HG02885 (cell line): Measurements from ENCODE around the gene FGF12.

Source experiments
- ATAC-seq: cut with Tn5 transposase; IDR thresholded peaks from one replicate; pipeline ENCODE4 v1.9.1; 2021; ENCODE audit warnings: mild to moderate bottlenecking; ENCODE audit not compliant: unreplicated experiment, poor library complexity

FGF12 gene

DNA sequence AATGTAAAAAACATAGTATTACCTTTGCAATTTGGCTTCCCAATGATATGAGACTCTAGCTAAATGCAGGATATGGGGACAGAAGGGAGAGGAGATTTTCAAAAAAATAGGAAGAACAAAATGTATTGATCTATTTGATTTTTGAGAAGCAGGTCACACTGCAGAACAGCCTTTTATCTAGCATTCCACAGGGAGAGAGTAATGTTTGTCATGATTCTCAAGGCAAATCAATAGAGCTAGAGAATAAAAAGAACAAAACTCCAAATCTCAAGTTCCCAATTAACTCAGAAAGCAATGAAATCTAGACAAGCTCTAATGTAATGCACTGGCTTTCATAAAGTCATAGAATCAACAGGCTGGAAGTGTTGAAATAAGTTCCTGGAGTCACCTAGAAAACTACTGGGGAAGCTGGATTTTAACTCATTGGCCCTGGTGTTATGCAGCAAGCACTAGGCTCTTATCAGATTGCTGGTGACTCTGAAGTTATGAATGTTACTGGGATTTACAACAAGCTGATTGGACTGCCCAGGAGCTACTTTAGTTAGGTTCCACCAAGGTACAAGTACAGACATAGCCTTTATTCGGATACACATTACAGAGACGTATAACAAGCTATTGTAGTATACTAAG lies 442.8 kb downstream of the FGF12 start:
- ATAC-seq = no peak

- no peak for ATAC-seq
These were observed 446.0 kb downstream of the FGF12 start for GRCh38 chr3:192281207-192281880.

- no peak for ATAC-seq
These were observed 447.7 kb downstream of the FGF12 start for GRCh38 chr3:192279664-192280063.

GRCh38 chr3:192277477-192277876 lies 449.9 kb downstream of the FGF12 start:
- no peak for ATAC-seq

- no peak for ATAC-seq
These were observed 451.5 kb downstream of the FGF12 start for GRCh38 chr3:192275741-192276355.

DNA sequence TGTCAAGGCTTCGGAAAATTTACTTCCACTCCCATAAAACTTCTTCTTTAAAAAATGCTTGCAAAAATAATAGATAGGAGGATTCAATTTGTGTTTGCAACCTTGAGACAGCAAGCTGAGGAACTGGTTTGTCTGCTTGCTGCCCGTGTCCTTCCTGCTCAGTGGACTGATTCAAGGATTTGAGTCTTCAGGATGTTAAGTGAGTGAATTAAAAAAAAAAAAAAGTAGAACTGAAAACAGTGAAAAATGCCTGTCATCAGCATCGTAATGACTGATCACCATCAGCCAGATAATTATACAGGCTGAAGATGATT lies 453.7 kb downstream of the FGF12 start:
- no peak for ATAC-seq

- ATAC-seq = no peak
These were observed 454.2 kb downstream of the FGF12 start for GRCh38 chr3:192273001-192273696.

GRCh38 chr3:192262001-192262400 lies 465.3 kb downstream of the FGF12 start:
- ATAC-seq = no peak

- no peak for ATAC-seq
These were observed 466.2 kb downstream of the FGF12 start for GRCh38 chr3:192261135-192261534.

DNA sequence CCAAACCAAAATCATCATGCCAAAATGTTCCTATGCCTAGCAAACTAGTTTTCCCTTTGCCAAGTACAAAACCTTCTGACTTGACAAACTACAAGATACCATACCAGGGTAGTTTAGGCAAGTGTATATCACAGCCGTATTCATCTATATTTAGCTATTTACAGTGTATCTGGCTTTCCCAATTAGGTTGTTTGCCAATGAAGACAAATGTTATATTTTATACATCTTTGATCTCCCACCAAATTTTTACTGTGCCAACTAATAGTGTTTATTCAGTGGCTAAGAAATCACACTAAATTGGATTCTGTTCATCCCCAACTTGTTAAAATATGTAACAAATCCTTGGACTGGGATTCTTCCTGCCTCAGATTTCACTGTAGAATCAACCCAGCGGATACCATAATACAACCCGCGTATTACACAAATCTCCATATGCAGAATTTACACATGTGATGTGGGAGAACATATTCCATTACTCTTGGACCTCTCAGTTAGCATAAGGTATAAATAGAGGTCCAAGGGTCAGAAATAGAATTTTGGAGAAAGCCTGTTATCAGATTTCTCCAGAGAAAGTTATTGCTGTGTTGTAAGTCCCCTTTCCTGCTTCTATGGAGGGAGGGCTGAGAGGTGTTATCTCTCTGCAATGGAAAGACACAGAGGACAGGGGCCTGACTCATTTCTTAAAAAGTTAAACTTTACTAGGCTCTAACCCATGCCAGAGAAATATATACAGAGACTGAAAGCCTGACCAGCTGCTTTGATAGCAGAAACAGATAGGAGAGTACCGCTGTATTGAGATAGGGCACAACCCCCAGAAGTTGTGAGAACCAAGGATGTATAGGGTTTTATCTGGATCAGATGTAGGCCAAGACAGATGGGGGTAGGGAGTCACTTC lies 467.0 kb downstream of the FGF12 start:
- ATAC-seq = no peak

DNA sequence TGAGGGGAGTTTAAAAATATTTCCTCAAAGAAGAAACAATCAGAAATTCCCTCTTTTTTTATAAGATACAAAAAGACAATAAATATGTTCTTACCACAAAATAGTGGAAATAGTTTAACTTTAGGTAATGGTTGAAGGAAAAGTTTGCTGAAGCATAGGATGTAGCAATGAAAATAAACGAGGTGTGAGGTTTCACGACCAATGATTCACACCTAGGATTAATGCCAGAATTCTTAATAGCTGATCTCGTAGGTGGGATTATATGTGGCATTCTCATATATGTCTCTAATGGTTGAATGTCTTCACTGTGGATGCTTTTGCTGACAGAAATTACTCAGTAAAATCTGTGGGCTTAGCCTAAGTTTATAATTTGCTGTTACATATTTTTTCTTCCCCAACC lies 467.7 kb downstream of the FGF12 start:
- ATAC-seq = no peak

DNA sequence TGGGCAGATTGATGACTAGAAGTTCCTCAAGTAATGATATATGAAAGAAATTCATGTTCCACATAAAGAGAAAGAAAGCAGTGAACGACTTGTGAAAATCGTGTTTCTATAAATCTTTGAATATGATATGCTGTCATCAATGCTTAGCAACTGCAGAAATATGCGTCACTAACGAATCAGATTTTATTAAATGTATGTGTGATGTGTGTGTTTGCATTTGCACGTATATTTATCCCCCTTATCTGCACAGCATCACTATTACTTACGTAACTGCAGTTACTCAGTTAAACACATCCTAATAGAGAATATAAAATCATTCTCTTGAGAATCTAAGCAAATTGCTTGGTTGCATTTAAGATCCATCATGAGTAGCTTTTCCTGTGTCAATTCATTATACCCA lies 468.6 kb downstream of the FGF12 start:
- no peak for ATAC-seq

GRCh38 chr3:192255839-192256238 lies 471.5 kb downstream of the FGF12 start:
- no peak for ATAC-seq

DNA sequence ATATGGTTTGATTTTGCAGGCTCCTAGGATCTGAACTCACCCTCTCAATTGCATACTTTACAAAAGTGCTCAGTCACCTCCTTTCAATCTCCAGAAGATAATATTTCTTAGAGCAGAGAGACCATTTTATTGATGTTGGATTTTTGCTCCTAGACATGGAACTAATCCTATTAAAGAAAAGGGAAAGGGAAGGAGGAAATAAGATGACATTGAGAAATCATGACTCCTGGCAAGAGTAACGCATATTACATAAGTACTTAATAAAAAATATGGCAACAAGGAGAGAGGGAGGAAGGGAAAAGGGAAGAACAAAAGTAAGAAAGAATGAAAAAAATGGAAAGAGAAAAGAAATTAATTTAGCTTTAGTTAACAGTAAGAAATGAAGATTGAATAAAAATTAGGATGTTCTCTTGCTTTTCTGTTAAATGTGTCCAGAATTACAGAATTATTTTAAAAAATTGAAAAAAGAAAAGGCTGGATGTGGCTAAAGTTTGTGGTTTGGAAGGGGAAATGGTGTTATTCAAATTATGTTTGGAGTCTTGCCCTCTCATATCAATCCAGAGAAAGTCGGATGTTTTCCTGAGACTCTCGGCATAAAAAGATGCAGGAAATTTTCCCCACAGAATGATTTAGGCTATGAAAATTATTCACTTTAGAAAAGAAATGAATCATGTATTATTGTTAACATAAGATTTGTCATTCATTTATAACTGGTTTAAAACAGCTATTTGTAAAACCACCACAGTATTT lies 474.0 kb downstream of the FGF12 start:
- ATAC-seq = no peak

DNA sequence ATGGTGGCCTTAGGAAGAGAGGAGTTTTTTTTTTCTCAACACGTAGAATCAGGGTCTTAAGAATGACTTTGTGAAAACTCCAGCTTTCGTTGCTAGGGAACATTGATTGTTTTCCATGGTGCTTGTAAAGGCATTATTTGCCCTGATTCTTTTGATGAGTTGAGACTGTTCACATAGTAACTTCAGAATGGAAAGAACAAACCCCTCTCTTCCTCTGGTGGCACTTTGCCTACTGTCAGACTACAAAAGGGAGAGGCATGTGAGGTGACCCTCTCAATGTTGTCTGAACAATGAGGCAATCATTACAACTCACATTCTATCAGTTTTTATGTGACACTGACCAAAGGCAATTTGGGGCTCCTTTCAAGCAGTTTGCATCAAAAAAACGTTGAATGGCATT lies 477.8 kb downstream of the FGF12 start:
- ATAC-seq = no peak

- no peak for ATAC-seq
These were observed 480.3 kb downstream of the FGF12 start for GRCh38 chr3:192246847-192247559.

- ATAC-seq = no peak
These were observed 482.8 kb downstream of the FGF12 start for GRCh38 chr3:192244591-192244990.

GRCh38 chr3:192239956-192240355 lies 487.4 kb downstream of the FGF12 start:
- no peak for ATAC-seq

- ATAC-seq = no peak
These were observed 489.2 kb downstream of the FGF12 start for GRCh38 chr3:192237992-192238608.
